22Rv1 (cell line): Measurements from ENCODE around the gene ADGRL4.

Experiments used
- H3K27ac ChIP-seq: fragments of 450-650 bp; 2 replicates; pipeline ENCODE4 v1.5.1; 2017
- ZFX ChIP-seq: fragments of 450-650 bp; IDR thresholded peaks from 2 replicates; pipeline ENCODE4 v1.6.1; 2017; ENCODE audit warnings: antibody characterized with exemption, borderline replicate concordance
- TF ChIP-seq, protein P1 (sequence below): fragments of 450-650 bp; IDR thresholded peaks from 2 replicates; pipeline ENCODE4 v1.5.1; 2017; ENCODE audit warnings: mild to moderate bottlenecking

ADGRL4 gene

GRCh38 chr1:79006564-79006963, at the start of gene ADGRL4:
Gene ADGRL4 (minus strand): TSS chr1:79006730. CDS start chr1:79006654, 76 bp downstream.
- TF ChIP-seq ZFX = no peak
- H3K27ac ChIP-seq = no peak within 1 kb of the TSS

- H3K27ac ChIP-seq = no peak overlapping the region
- TF ChIP-seq ZFX = no peak
- TF ChIP-seq, protein P1, sequence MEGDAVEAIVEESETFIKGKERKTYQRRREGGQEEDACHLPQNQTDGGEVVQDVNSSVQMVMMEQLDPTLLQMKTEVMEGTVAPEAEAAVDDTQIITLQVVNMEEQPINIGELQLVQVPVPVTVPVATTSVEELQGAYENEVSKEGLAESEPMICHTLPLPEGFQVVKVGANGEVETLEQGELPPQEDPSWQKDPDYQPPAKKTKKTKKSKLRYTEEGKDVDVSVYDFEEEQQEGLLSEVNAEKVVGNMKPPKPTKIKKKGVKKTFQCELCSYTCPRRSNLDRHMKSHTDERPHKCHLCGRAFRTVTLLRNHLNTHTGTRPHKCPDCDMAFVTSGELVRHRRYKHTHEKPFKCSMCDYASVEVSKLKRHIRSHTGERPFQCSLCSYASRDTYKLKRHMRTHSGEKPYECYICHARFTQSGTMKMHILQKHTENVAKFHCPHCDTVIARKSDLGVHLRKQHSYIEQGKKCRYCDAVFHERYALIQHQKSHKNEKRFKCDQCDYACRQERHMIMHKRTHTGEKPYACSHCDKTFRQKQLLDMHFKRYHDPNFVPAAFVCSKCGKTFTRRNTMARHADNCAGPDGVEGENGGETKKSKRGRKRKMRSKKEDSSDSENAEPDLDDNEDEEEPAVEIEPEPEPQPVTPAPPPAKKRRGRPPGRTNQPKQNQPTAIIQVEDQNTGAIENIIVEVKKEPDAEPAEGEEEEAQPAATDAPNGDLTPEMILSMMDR = no peak
Observed at GRCh38 chr1:79055856-79056255, 49.3 kb upstream of the ADGRL4 start.

DNA sequence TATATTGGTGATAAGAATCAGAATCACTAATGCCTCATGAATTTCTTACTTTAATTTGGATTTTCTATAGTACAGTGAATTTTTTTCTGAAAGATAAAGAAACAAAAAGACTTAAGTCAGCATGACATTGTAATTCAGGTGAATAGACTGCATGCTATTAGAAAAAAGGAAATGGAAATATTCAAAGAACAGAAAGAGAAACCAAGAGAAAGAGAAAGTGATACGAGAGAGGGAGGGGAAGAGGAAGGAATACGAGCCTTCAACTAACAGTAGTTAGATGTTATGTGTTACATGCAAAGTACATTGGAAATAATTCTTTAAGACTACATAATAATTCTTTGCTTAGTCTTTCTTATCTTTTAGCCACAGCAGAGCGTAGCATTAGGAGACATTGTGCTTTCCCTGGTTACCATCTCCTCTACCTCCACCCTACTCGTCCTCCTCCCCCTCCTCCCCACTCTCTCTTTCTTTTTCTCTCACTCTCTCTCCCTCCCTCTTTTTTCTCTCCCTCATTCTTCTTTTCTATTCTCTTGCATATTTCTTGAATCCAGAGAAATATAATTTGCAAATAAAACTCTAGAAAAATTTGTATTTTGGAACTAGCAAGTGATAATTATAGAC, 46.4 kb upstream of the ADGRL4 start:
- H3K27ac ChIP-seq = no peak overlapping the region
- TF ChIP-seq, protein P1 = no peak
- no peak for TF ChIP-seq ZFX

DNA sequence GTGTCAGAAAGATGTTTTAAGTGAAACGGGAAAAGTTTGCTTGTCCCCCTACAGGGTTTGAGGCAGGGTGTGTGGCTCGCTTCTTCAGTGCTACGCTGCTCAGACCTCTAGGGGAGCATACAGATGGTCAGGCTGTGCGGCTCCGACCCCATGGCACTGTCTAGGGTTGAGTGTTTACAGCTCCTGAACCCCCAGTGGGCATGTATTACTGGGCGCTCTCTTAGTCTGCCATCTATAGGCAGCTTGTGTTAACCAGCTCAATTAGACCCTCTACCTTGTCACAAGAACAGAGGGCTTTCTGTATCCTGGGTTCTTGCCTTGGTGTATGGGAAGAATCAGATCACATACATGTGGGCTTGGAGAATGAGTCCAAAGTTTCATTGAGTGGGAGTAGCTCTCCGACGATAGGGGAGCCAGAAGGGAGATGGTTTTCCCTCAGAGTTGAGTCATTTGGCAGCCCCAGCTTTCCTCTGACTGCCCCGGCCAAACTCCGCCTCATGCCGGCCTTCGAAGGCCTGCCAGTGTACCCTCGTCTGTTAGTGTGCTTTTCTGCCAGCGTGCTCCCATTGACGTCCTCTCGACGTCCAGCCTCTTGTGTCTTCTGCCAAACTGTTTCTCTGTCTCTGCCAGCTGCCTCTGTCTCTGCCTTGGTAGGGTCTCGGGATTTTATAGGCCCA, 38.6 kb upstream of the ADGRL4 start:
- no peak overlapping the region for H3K27ac ChIP-seq
- TF ChIP-seq, protein P1 = no peak
- no peak for TF ChIP-seq ZFX

DNA sequence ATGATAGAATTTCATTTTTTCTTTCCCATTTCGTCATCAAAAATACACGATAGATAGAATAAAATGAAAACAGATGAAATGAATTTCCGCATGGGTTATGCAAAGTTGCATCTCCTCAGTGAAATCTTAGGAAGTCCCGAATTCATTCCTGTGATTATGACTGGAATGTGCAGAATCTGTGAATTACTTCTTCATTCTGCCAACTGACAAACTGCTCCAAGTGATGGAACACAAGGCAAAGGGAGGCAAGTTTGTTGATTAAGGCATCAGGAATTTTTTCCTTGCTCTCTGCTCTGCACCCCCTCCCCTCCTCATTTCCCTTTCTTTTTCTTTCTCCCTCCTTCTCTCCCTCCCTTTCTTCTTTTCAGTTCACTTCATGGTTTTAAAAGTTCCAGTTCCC, 37.0 kb upstream of the ADGRL4 start:
- TF ChIP-seq, protein P1 = no peak
- no peak for TF ChIP-seq ZFX
- H3K27ac ChIP-seq = no peak overlapping the region

- no peak overlapping the region for H3K27ac ChIP-seq
- TF ChIP-seq, protein P1 = no peak
Observed at GRCh38 chr1:79042539-79042938, 36.0 kb upstream of the ADGRL4 start.

GRCh38 chr1:79042117-79042516, 35.6 kb upstream of the ADGRL4 start:
- no peak for TF ChIP-seq ZFX
- TF ChIP-seq, protein P1 = no peak
- H3K27ac ChIP-seq = no peak overlapping the region

DNA sequence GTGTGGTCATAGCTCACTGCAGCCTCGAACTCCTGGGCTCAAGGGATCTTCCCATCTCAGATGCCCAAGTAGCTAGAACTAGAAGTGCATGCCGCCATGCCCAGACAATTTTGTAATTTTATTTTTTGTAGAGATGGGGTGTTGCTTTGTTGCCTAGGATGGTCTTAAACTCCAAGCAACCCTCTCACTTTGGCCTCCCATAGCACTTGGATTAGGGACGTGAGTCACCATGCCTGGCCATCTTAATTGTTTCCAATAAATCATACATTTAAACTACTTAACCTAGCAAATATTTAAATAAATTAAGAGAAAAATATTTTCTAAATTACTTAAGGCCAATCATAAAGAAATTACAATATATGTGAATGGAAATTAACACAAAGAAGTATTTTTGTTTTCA, 35.1 kb upstream of the ADGRL4 start:
- no peak overlapping the region for H3K27ac ChIP-seq
- no peak for TF ChIP-seq ZFX
- TF ChIP-seq, protein P1 = no peak
